Stimulated activated naive CD8-positive, alpha-beta T cell treated with anti-CD3 and anti-CD28 coated beads, Interleukin-15, Interleukin-2, amounts not matched to agents 100 U/mL and 50 U/mL, for 24 hours (primary cell): Measurements from ENCODE around the gene PCNX1.

Experiments
- ATAC-seq: fragments of 150-1000 bp; cut with Tn5 transposase; one replicate; pipeline ENCODE4 v1.10.0; 2021
- DNase-seq: peaks from one replicate; pipeline ENCODE4 v3.0.0; 2021

Gene PCNX1

DNA sequence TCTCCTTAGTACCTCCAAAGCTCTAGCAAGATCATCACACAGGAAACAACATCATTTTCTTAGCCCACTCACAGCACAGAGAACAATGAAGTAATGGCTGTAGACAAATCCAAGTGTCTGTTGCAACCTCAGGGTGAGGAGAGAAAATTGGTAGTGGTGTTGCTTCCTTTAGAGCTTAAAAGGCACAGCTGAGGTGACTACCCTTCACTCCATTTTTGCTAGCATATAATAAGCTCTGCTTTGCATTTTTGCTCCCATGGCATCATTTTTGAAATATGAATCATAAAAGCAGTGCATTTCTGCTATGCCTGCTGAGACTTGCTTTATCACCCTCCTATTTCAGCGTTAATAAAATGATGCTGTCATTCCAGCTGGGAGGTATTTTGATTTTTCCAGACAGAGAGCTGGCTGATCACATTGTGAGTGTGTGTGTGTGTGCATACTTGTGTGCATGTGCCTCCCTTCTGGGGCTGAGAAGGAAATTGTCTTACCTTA, 18.5 kb upstream of the PCNX1 start:
- DNase-seq (no peak), ATAC-seq (no peak)

DNA sequence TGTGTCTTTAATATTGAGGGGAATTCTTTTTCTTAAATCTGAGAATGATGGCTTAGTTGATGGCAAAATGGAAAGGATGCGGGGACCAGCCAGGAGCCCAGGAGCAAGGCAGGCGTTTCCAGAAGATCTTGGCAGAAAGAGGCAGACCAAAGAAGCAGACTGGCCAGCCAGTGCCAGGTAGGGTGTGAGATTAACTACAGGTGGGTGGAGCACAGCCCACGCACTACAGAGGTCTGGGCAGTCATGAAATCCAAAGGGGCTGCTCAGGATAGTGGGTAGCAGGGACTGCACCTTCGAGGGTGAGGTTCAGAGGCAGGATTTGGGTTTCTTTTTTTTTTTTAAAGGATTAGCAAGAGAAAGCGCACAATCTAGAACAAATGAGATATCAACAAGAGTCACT, 17.7 kb upstream of the PCNX1 start:
- no peak for ATAC-seq
- no peak for DNase-seq

DNA sequence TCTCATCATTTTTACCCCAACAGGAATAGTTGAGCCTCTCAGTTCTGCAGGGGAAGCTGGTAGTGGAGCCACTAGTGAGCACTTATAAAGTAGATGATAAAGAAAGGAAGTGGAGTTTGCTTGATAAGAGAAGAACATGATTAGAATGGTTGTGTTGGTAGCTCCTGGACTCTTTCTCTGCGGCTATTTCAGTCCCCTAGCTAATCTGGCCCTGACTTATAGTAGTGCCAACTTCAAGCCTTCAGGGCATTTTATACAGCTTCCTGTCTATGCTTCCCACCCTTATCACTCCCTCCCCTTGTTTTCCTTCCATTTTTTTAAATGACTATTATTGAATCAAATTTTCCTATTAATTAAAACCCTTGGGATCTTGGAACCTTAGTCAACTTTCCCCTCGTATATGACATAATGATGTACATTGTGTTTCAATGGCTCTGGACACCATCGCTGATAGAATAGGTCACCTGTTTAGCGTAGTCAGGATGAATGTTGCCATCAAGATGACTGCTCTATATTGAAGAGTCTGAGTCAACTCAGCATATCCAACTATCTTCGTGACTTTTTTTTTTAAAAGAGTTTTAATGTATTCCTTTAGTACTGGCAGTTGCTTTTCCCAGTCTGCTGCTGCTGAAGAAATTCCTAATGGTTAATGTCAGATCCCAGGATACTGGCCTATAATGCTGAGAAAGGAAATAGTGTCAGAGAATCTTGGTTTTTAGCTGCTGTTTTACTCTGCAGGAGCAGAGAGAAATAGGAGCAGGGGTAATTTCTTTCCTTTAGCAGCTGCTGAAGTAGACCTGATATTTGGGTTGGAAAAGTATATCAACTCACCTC, 16.2 kb upstream of the PCNX1 start:
- ATAC-seq (no peak), DNase-seq (no peak)

GRCh38 chr14:70891737-70892136, 15.5 kb upstream of the PCNX1 start:
- DNase-seq (no peak), ATAC-seq (no peak)

DNA sequence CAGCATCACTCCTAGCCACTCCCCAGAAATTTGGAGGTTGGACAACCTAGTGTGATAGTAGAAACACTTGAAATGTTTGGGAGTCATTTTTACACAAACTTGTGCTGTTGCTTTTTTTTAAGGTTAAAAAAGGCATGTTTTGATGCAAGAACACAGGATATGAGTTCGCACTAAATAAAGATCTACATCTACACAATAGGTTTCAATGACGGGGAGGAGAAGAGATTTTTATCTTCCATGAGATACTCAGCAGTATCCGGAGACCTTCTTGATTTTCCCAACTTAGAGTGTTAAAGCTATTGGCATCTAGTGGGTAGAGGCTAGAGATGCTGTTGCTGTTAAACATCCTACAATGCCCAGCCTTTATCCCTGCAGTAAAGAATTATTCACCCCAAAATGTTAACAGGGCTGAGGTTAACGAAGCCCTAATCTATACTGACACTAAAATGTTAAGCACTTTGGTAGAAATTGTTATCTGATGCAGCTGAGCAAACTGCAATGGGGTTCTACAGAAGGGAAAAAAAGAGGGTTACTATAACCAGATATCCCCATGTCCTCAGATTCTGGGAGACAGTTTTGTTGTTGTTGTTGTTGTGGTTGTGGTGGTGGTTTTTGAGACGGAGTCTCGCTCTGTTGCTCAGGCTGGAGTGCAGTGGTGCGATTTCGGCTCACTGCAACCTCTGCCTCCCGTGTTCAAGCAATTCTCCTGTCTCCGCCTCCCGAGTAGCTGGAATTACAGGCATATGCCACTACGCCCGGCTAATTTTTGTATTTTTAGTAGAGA, 14.0 kb upstream of the PCNX1 start:
- DNase-seq (no peak), ATAC-seq (no peak)

DNA sequence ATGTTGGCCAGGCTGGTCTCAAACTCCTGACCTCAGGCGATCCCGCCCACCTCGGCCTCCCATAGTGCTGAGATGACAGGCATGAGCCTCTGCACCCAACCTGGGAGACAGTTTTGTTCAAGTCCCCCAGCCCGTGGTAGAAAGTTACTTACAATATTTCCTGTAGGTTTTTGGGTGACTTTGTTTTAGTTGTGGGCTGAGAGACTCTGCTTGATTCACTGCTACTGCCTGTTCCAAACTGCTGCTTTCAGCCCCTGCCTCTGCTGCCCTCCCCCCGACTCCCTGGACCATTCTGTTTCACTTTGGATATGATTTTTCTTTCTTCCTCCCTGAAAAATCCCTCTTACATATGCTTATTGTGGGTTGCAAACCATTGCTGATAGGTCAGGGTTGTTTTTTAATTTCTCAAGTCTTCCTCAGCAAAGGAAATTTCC, 13.4 kb upstream of the PCNX1 start:
- ATAC-seq, result peak; percentile 33
- DNase-seq, result no peak

GRCh38 chr14:70894868-70895267, 12.4 kb upstream of the PCNX1 start:
- peak; percentile 60 for ATAC-seq

DNA sequence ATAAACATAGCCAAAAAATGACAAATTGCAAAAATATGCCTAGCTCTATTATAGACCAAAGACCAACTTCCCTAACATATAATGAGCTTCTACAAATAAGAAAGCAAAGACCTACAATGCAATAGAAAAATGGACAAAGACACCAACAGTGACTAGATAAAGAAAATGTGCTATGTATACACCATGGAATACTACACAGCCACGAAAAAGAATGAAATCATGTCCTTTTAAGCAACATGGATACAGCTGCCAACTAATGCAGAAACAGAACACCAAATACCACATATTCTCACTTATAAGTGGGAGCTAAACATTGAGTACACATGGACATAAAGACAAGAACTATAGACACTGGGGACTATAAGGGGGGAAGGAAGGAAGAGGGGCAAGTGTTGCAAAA, 10.9 kb upstream of the PCNX1 start:
- DNase-seq (no peak), ATAC-seq (no peak)

More at GRCh38 chr14:70894868-70895267, 12.4 kb upstream of the PCNX1 start:
- no peak for DNase-seq

DNA sequence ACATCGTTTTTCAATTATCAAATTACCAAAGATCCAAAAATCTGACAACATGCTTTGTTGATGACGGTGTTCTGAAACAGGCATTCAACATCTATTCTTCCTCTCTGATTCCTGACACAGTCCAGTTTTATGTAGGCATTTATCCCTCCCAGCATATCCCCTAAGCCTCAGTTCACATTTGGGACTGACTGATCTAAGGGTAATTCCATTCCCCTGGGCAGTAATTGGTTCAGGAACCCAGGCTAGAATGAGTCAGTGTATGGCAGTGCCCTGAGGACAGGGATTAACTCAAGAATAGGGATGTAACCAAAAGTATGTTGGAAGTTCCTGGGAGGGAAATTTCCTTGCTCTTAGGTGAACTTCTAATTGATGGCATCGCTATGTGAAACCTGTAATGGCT, 10.3 kb upstream of the PCNX1 start:
- no peak for ATAC-seq
- no peak for DNase-seq

- DNase-seq, result no peak
- no peak for ATAC-seq
Measured at GRCh38 chr14:70897464-70897863, 9.8 kb upstream of the PCNX1 start.

GRCh38 chr14:70898111-70898745, 9.0 kb upstream of the PCNX1 start:
- ATAC-seq, result no peak
- no peak for DNase-seq

GRCh38 chr14:70901269-70901668, 6.0 kb upstream of the PCNX1 start:
- DNase-seq (no peak), ATAC-seq (no peak)

DNA sequence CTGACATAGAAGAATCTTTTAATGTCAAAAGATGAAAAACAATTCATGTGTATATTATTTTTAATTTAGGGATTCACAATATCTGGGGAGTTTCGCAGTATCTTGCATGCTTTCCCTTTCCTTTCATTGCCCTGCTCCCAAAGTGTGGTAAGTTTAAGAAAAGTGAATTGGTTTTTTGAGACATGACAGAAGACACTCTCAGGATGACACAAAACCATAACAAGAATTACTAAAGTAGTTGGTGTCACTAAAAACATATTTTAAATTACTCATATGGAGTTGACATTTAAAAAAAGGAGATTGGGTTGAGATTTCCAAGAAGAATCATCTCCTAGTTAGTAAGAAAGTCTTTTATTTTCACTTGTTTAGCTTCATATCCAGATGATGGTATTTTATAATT, 5.1 kb upstream of the PCNX1 start:
- DNase-seq (no peak), ATAC-seq (peak; percentile 50)

- no peak for ATAC-seq
- DNase-seq, result no peak
Measured at GRCh38 chr14:70904373-70904772, 2.9 kb upstream of the PCNX1 start.

DNA sequence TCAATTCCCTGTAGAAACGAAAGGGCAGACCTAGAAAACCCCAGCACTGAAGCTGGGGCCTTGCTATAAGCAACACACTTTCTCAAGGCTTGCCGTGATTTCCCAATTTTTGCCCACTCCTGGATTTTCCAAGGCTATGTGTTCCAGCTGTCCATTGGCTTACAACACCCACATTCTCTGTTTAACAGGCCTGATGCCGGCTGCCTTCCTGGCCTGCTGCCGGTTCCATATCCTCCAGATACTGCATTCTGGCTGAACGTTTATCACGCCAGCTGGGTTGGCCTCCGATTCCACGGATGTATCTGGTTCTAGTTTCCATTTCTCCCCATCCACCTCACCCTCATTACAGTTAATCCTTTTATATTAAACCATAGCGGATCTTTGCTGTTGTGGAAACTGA, 2.0 kb upstream of the PCNX1 start:
- ATAC-seq, result no peak
- DNase-seq, result no peak

- DNase-seq (no peak), ATAC-seq (no peak)
Measured at GRCh38 chr14:70906793-70907175, 475 bp upstream of the PCNX1 start.

DNA sequence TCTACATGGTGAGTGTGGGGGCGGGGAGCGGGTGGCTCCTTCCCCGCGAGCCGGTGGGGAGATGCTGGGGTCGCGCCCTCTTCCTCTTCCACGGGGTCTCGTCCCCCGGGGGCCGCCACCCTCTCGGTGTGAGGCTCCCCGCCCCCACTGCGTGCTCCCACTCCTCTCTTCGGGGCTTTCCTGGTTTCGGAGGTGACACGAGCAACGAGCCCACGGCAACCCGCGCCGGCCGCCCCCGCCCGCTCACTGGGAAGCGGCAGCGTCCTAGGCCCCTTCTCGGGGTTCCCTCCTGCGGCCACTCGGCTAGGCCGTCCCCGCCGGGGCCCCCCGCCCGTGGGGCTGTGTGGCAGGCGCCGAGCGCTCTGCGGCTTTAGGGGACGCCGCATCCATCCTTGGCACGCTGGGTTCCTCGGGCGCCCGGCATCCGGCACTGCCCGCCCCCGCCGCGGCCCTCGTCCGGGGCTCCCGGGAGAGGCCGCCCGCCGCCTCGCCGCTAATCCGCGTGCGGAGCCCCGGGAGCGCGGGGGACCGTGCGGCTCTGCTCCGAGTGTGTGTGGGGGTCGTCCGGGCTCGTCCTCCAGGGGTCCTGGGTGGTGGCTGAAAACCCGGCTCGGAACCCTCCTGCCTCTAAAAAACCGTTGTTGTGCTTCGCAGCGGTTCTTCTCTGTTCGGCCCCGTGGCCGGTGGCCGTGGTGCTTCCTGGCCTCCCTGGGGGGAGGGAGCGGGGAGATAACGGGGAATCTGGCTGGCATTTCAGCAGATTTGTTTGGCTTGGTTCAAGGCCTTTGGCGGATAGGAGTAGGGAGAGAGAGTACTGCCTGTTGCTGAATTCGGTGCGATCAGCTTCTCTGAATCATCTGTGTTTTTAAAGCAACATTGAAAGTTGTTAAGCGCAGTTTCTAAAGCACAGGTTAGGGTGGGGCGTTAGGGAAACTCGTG, 1.0 kb downstream of the PCNX1 start:
- ATAC-seq (peak; percentile 26), DNase-seq (peak; percentile 70)

- ATAC-seq, result no peak
- DNase-seq, result no peak
Measured at GRCh38 chr14:70908935-70909641, 1.8 kb downstream of the PCNX1 start.

- no peak for ATAC-seq
- no peak for DNase-seq
Measured at GRCh38 chr14:70909733-70910614, 2.7 kb downstream of the PCNX1 start.

- no peak for DNase-seq
- no peak for ATAC-seq
Measured at GRCh38 chr14:70915415-70915814, 8.2 kb downstream of the PCNX1 start.
